BJ (cell line): Measurements from ENCODE around the gene PRCC. TPM values are rescaled to one million over a fixed set of nuclear protein-coding genes. Genes with fewer than 3 reads are reported as not detected.

Experiments used
- CTCF ChIA-PET: fragments of 350-600 bp; formaldehyde crosslinking; extraction: SDS; loops from one replicate; lab custom pipeline; 2021; ENCODE audit warnings: antibody characterized with exemption, inconsistent platforms; lab: Yijun Ruan, JAX
- POLR2A ChIA-PET: fragments of 300-600 bp; sonication (Branson Sonifier 250); formaldehyde crosslinking; extraction: SDS; loops from one replicate; lab custom pipeline; 2021; ENCODE audit warnings: antibody characterized with exemption; lab: Charles Lee
- DNase-seq: peaks from one replicate; pipeline ENCODE4 v3.0.0-alpha.2; 2011; ENCODE audit warnings: low read depth
- H3K27me3 ChIP-seq: 2 replicates; pipeline ENCODE4 v1.6.0; 2011; ENCODE audit warnings: low read length; ENCODE audit not compliant: control insufficient read depth, insufficient read depth
- H3K36me3 ChIP-seq: 2 replicates; pipeline ENCODE4 v1.5.1; 2011; ENCODE audit warnings: low read length; ENCODE audit not compliant: control insufficient read depth, insufficient read depth
- H3K4me3 ChIP-seq: 2 replicates; pipeline ENCODE4 v1.5.1; 2011; ENCODE audit warnings: low read depth, mild to moderate bottlenecking, control low read depth, low read length
- CTCF ChIP-seq: IDR thresholded peaks from 2 replicates; pipeline ENCODE4 v1.5.1; 2011; ENCODE audit warnings: low read depth, mild to moderate bottlenecking, control low read depth, inconsistent platforms, low read length, moderate library complexity; ENCODE audit not compliant: insufficient read depth
- polyA plus RNA-seq: library from polyadenylated mRNA; depleted of rRNA; stranded (reverse); fragments of >200 nt; gene quantifications from 2 replicates; pipeline ENCODE4 v1.2.3, GENCODE V29; 2011

PRCC gene
- polyA plus RNA-seq, 1 experiment = 93.6 TPM

GRCh38 chr1:156726549-156727226 is 40.6 kb upstream of the PRCC start:
- ChIA-PET CTCF (interaction anchor here (0.6 to 41.7 kb wide), 53 partner anchors 15 to 233 kb away, joined by 3 to 1556 read pairs (median 5); partner anchors contain the start of genes CRABP2, INSRR, MRPL24 and NES), POLR2A (interaction anchor here (0.6 to 1.3 kb wide), 2 partner anchors 37 to 822 kb away, joined by 4 to 8 read pairs; no protein-coding TSS in a partner anchor)
- TF ChIP-seq CTCF = peak; percentile 72
- peaks cover 9% of the 10 kb centered on the region for H3K36me3 ChIP-seq
- peak overlapping the region; percentile 35 for H3K4me3 ChIP-seq
- DNase-seq = no peak
- H3K27me3 ChIP-seq = no peaks in the 10 kb centered on the region

- peak overlapping the region; percentile 89 for H3K4me3 ChIP-seq
- no peak for DNase-seq
- H3K27me3 ChIP-seq = no peaks in the 10 kb centered on the region
- H3K36me3 ChIP-seq = peaks cover 9% of the 10 kb centered on the region
- ChIA-PET CTCF (interaction anchor here (0.6 to 41.7 kb wide), 21 partner anchors 14 to 201 kb away, joined by 3 to 1556 read pairs (median 15); partner anchors contain the start of genes CRABP2, INSRR, MRPL24 and NES), POLR2A (interaction anchor here (1.1 kb wide), 1 partner anchor 73 kb away, joined by 3 read pairs; no protein-coding TSS in a partner anchor)
- TF ChIP-seq CTCF = no peak
Observed at GRCh38 chr1:156727492-156727891, 39.8 kb upstream of the PRCC start.

GRCh38 chr1:156727926-156728598 is 39.3 kb upstream of the PRCC start, which contains the start of gene METTL25B:
Gene METTL25B (plus strand): TSS chr1:156728469. CDS start chr1:156729105, 636 bp downstream.
- H3K4me3 ChIP-seq = peak within 1 kb of the TSS; percentile 89
- ChIA-PET CTCF (interaction anchor here (0.7 to 41.7 kb wide), 16 partner anchors 17 to 200 kb away, joined by 3 to 1556 read pairs (median 21); partner anchors contain the start of genes CRABP2, INSRR, NES and NTRK1), POLR2A (interaction anchor here (0.5 to 1.4 kb wide), 5 partner anchors 13 to 159 kb away, joined by 3 to 11 read pairs (median 3); partner anchors contain the start of gene MRPL24)
- no peak for TF ChIP-seq CTCF
- no peaks in the 10 kb centered on the region for H3K27me3 ChIP-seq
- H3K36me3 ChIP-seq = peaks cover 5% of the 10 kb centered on the region; the same call in 1 of the 2 replicates
- no peak for DNase-seq

GRCh38 chr1:156728599-156729462 is 38.5 kb upstream of the PRCC start, which contains the start of gene ISG20L2:
Gene ISG20L2 (minus strand): TSS chr1:156728766. CDS start chr1:156727652, 1,114 bp downstream.
- peak; percentile 87 for DNase-seq
- TF ChIP-seq CTCF = no peak
- Histone ChIP-seq H3K27me3 (no peaks in the 10 kb centered on the region), H3K36me3 (peaks cover 6% of the 10 kb centered on the region), H3K4me3 (peak within 1 kb of the TSS; percentile 89)
- ChIA-PET CTCF (interaction anchor here (0.9 to 41.7 kb wide), 8 partner anchors 18 to 199 kb away, joined by 3 to 1556 read pairs (median 105); partner anchors contain the start of genes CRABP2, INSRR, NES and NTRK1), POLR2A (interaction anchor here (0.5 to 1.4 kb wide), 5 partner anchors 12 to 159 kb away, joined by 3 to 11 read pairs (median 3); partner anchors contain the start of gene MRPL24)
